OCI-LY1 (cell line): ENCODE results near the gene CDKL4.

Experiments used
- H2AFZ ChIP-seq: fragments of 200-600 bp; sonication (generic), shearing (Covaris generic); 2 replicates; pipeline ENCODE4 v1.6.0; 2014; ENCODE audit warnings: antibody characterized with exemption, mild to moderate bottlenecking, low read length
- H3F3A ChIP-seq: fragments of 200-600 bp; sonication (generic), shearing (Covaris generic); 2 replicates; pipeline ENCODE4 v1.6.0; 2014; ENCODE audit warnings: mild to moderate bottlenecking, antibody characterized with exemption, low read length, moderate library complexity; ENCODE audit not compliant: insufficient read depth
- H3K27ac ChIP-seq: fragments of 200-600 bp; sonication (generic); 2 replicates; pipeline ENCODE4 v1.5.1; 2014; ENCODE audit warnings: low read length, mixed run types, mild to moderate bottlenecking, low read depth; ENCODE audit not compliant: poor library complexity, severe bottlenecking
- H3K27me3 ChIP-seq: fragments of 200-600 bp; sonication (generic); 2 replicates; pipeline ENCODE4 v1.6.0; 2014; ENCODE audit warnings: antibody characterized with exemption, mild to moderate bottlenecking, low read length, moderate library complexity; ENCODE audit not compliant: insufficient read depth
- H3K36me3 ChIP-seq: fragments of 200-600 bp; sonication (generic); 2 replicates; pipeline ENCODE4 v1.6.1; 2014; ENCODE audit warnings: mild to moderate bottlenecking, antibody characterized with exemption, low read length, moderate library complexity, mixed read lengths; ENCODE audit not compliant: insufficient read depth
- H3K4me1 ChIP-seq: fragments of 200-600 bp; sonication (generic); 2 replicates; pipeline ENCODE4 v1.5.1; 2014; ENCODE audit warnings: mild to moderate bottlenecking, low read length, moderate library complexity; ENCODE audit not compliant: insufficient read depth, severe bottlenecking
- H3K4me2 ChIP-seq: fragments of 200-600 bp; sonication (generic), shearing (Covaris generic); 2 replicates; pipeline ENCODE4 v1.6.1; 2014; ENCODE audit warnings: low read length
- H3K4me3 ChIP-seq: fragments of 200-600 bp; sonication (generic); 2 replicates; pipeline ENCODE4 v1.5.1; 2014; ENCODE audit warnings: low read length, low read depth, mild to moderate bottlenecking, mixed read lengths; ENCODE audit not compliant: poor library complexity, severe bottlenecking
- H3K79me2 ChIP-seq: fragments of 200-600 bp; shearing (Covaris generic); 2 replicates; pipeline ENCODE4 v1.6.1; 2016; ENCODE audit warnings: mixed run types, low read length, mixed read lengths; ENCODE audit not compliant: insufficient read depth
- H3K9ac ChIP-seq: fragments of 200-600 bp; sonication (generic), shearing (Covaris generic); 2 replicates; pipeline ENCODE4 v1.6.1; 2014; ENCODE audit warnings: mild to moderate bottlenecking, low read length, mixed read lengths
- H3K9me2 ChIP-seq: fragments of 200-600 bp; sonication (generic), shearing (Covaris generic); 2 replicates; pipeline ENCODE4 v1.6.1; 2014; ENCODE audit warnings: low read depth, mild to moderate bottlenecking, low read length, mixed read lengths
- H3K9me3 ChIP-seq: fragments of 200-600 bp; shearing (Covaris generic); 2 replicates; pipeline ENCODE4 v1.6.1; 2014; ENCODE audit warnings: low read length, mixed read lengths
- H4K20me1 ChIP-seq: fragments of 200-600 bp; sonication (generic), shearing (Covaris generic); 2 replicates; pipeline ENCODE4 v1.6.0; 2016; ENCODE audit warnings: mild to moderate bottlenecking, low read length; ENCODE audit not compliant: insufficient read depth
- EZH2 ChIP-seq: fragments of 200-600 bp; sonication (generic), shearing (Covaris generic); IDR thresholded peaks from 2 replicates; pipeline ENCODE4 v1.8.0; 2017; ENCODE audit warnings: borderline replicate concordance, mixed run types, mild to moderate bottlenecking, antibody characterized with exemption, low read length, moderate library complexity, mixed read lengths
- TF ChIP-seq, protein P1 (sequence below): fragments of 200-600 bp; sonication (generic), shearing (Covaris generic); IDR thresholded peaks from 2 replicates; pipeline ENCODE4 v1.5.1; 2017; ENCODE audit warnings: mild to moderate bottlenecking, antibody characterized with exemption, low read length, moderate library complexity, mixed read lengths

The CDKL4 gene

DNA sequence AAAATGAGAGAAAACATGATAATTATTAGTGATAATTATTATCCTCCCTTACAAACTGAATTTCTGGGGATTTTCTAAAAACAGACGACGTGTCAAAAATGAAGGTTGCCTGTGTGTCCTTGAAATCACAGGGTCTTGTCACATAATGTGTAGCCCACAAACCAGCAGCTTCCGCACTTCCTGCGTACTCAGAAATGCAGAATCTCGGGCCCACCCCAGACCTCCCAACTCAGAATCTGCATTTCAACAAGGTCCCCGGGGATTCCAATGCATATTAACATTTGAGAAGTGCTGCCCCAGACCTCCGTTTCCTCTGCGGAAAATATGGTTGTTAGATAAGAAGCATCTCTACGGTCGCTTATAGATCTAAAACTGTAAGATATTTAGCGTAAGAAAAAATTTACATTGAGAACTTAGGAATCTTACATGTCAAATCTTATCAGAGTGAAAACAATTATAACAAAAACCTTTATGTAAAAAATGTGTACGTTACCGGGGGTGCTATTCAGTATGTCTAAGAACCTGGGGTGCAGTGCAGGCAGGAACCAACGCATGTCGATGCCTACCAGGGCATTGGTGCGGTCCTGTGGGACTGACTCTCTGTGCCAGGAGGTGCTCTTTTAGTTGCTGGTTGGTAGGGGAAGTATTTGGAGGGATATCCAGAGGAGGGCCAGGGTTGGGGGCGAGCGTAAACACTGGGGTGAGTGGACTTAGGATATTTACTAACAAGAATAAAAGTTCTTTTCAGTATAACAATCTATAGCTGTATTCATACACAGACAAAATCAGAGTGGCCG lies 15.2 kb downstream of the CDKL4 start:
- H3K9ac ChIP-seq, result peak overlapping the region; percentile 38; the same call in 1 of the 2 replicates
- peak overlapping the region; percentile 73; the same call in 1 of the 2 replicates for H2AFZ ChIP-seq

DNA sequence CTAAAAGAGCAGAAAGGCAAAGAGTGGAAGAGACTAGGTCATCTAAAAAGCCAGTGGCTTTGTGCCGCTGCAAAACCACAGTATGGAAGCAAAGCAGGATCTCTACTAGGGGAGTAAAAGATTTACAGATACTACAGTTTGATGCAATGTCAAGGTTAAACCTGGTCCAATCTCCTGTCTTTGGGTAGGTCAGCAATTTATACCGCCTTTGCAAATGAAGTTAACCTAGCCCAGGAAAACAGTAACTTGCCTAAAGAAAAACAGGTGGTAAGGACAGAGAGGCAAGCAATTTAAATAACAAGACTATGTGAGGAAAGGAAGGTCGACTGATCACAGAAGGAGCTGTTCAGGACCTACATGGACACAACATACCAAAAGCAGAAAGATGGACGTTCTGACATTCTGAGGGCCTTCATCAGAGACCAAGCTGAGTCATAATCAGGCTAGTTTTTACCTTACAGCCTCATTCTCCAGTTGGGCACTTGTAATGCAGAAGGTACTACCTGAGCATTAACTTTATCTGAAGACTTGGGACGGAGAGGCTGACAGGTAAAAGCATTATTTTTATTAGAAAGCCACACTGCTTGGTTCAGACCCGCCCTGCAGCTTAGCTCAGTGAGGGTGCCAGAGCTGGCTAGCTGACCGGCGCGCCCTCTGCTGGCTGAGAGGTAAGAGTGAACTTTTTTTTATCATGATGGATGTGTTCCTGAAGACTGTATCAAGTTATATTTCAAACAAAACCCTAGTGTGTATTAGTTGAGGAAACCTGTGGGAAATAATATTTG lies 15.9 kb downstream of the CDKL4 start:
- H3K9ac ChIP-seq, result peak overlapping the region; percentile 38; the same call in 1 of the 2 replicates
- H3K9me3 ChIP-seq, result no peaks in the 10 kb centered on the region
- no peaks in the 10 kb centered on the region for H3K9me2 ChIP-seq
- TF ChIP-seq, protein P1, sequence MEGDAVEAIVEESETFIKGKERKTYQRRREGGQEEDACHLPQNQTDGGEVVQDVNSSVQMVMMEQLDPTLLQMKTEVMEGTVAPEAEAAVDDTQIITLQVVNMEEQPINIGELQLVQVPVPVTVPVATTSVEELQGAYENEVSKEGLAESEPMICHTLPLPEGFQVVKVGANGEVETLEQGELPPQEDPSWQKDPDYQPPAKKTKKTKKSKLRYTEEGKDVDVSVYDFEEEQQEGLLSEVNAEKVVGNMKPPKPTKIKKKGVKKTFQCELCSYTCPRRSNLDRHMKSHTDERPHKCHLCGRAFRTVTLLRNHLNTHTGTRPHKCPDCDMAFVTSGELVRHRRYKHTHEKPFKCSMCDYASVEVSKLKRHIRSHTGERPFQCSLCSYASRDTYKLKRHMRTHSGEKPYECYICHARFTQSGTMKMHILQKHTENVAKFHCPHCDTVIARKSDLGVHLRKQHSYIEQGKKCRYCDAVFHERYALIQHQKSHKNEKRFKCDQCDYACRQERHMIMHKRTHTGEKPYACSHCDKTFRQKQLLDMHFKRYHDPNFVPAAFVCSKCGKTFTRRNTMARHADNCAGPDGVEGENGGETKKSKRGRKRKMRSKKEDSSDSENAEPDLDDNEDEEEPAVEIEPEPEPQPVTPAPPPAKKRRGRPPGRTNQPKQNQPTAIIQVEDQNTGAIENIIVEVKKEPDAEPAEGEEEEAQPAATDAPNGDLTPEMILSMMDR, result peak; percentile 87
- no peak for TF ChIP-seq EZH2
- H3K79me2 ChIP-seq, result no peaks in the 10 kb centered on the region
- H3K4me3 ChIP-seq, result peak overlapping the region; percentile 48
- no peak overlapping the region for H2AFZ ChIP-seq
- no peaks in the 10 kb centered on the region for H3F3A ChIP-seq
- no peaks in the 10 kb centered on the region for H3K27me3 ChIP-seq
- no peaks in the 10 kb centered on the region for H3K36me3 ChIP-seq
- H3K4me1 ChIP-seq, result peaks cover 22% of the 10 kb centered on the region
- H4K20me1 ChIP-seq, result no peaks in the 10 kb centered on the region
- peak overlapping the region; percentile 16 for H3K27ac ChIP-seq
- H3K4me2 ChIP-seq, result peak overlapping the region; percentile 63

More for the DNA sequence above, 15.2 kb downstream of the CDKL4 start:
- Histone ChIP-seq H3K27me3 (no peaks in the 10 kb centered on the region), H3K36me3 (no peaks in the 10 kb centered on the region), H3F3A (no peaks in the 10 kb centered on the region), H3K4me3 (peak overlapping the region; percentile 48), H3K4me1 (peaks cover 22% of the 10 kb centered on the region), H3K4me2 (peak overlapping the region; percentile 63), H3K79me2 (no peaks in the 10 kb centered on the region), H3K9me3 (no peaks in the 10 kb centered on the region), H3K27ac (peak overlapping the region; percentile 16), H3K9me2 (no peaks in the 10 kb centered on the region), H4K20me1 (no peaks in the 10 kb centered on the region)
- TF ChIP-seq, protein P1, result no peak; the same call in 1 of the 2 replicates
- no peak for TF ChIP-seq EZH2

DNA sequence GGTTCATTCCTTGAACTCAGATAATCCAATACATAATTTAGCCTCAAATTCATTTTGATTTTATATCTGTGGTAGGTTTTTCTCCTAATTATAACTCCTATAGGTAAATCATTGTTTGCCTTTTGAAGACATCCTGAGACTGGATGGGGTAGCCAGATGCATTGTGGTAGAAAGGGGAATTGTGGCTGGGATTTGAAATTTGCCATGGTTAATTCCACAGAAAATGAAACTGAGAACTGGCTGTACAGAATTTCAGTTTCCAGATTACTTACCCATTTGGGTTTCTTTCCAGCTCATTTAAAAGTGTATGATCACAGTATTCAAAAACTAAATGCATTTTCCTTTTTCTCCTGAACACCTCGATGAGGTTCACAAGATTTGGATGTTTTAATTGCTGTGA lies 18.2 kb downstream of the CDKL4 start:
- Histone ChIP-seq H4K20me1 (no peaks in the 10 kb centered on the region), H3K4me2 (no peak overlapping the region), H3K27ac (no peak overlapping the region), H3K36me3 (no peaks in the 10 kb centered on the region), H3K4me1 (peaks cover 22% of the 10 kb centered on the region), H3F3A (no peaks in the 10 kb centered on the region), H3K79me2 (no peaks in the 10 kb centered on the region), H2AFZ (no peak overlapping the region), H3K4me3 (no peak overlapping the region), H3K9ac (no peak overlapping the region), H3K9me2 (no peaks in the 10 kb centered on the region), H3K9me3 (no peaks in the 10 kb centered on the region), H3K27me3 (no peaks in the 10 kb centered on the region)
- TF ChIP-seq, protein P1, result no peak
- TF ChIP-seq EZH2, result no peak
